Measurements from ENCODE around the gene KLF5. TPM values are rescaled to one million over a fixed set of nuclear protein-coding genes. Genes with fewer than 3 reads are reported as not detected.

KLF5 gene
- total RNA-seq, 1 donor from 2014 or later = 2.4 TPM

GRCh38 chr13:73074926-73075325 is 16.1 kb downstream of the KLF5 start:
- H3K36me3 Mint-ChIP-seq (ENCODE audit: low read depth, unreplicated experiment) = no peaks in the 10 kb centered on the region
- DNase-seq (ENCODE audit: low spot score) = no peak
- peaks cover 1% of the 10 kb centered on the region for H3K27me3 Mint-ChIP-seq (ENCODE audit: unreplicated experiment)
- H3K4me3 Mint-ChIP-seq (ENCODE audit: unreplicated experiment) = no peak overlapping the region
- TF ChIP-seq CTCF (IDR thresholded peaks at IDR 0.05; ENCODE audit: unreplicated experiment) = no peak
- H3K27ac Mint-ChIP-seq (ENCODE audit: unreplicated experiment) = no peak overlapping the region
- peaks cover 8% of the 10 kb centered on the region for H3K4me1 Mint-ChIP-seq (ENCODE audit: unreplicated experiment)
- no peaks in the 10 kb centered on the region for H3K9me3 Mint-ChIP-seq (ENCODE audit: unreplicated experiment)

DNA sequence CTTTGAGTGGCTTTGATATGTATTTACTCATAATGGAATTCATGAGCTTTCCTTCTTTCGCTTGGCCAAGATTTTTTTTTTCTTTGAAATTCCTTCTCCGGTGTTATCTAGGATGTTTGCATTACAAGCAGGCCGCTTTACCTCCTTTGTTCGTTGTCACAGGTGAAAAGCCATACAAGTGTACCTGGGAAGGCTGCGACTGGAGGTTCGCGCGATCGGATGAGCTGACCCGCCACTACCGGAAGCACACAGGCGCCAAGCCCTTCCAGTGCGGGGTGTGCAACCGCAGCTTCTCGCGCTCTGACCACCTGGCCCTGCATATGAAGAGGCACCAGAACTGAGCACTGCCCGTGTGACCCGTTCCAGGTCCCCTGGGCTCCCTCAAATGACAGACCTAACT is 16.7 kb downstream of the KLF5 start:
- Mint-ChIP-seq H3K4me1 (ENCODE audit: unreplicated experiment) (peaks cover 8% of the 10 kb centered on the region), H3K27me3 (ENCODE audit: unreplicated experiment) (no peaks in the 10 kb centered on the region), H3K36me3 (ENCODE audit: low read depth, unreplicated experiment) (no peaks in the 10 kb centered on the region), H3K4me3 (ENCODE audit: unreplicated experiment) (peak overlapping the region; percentile 16), H3K27ac (ENCODE audit: unreplicated experiment) (no peak overlapping the region), H3K9me3 (ENCODE audit: unreplicated experiment) (no peaks in the 10 kb centered on the region)
- DNase-seq (ENCODE audit: low spot score) = peak; percentile 18
- TF ChIP-seq CTCF (IDR thresholded peaks at IDR 0.05; ENCODE audit: unreplicated experiment) = no peak

DNA sequence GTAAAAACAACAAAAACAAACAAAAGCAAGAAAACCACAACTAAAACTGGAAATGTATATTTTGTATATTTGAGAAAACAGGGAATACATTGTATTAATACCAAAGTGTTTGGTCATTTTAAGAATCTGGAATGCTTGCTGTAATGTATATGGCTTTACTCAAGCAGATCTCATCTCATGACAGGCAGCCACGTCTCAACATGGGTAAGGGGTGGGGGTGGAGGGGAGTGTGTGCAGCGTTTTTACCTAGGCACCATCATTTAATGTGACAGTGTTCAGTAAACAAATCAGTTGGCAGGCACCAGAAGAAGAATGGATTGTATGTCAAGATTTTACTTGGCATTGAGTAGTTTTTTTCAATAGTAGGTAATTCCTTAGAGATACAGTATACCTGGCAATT is 17.1 kb downstream of the KLF5 start:
- Mint-ChIP-seq H3K9me3 (ENCODE audit: unreplicated experiment) (no peaks in the 10 kb centered on the region), H3K27me3 (ENCODE audit: unreplicated experiment) (no peaks in the 10 kb centered on the region), H3K4me3 (ENCODE audit: unreplicated experiment) (peak overlapping the region; percentile 16), H3K36me3 (ENCODE audit: low read depth, unreplicated experiment) (no peaks in the 10 kb centered on the region), H3K27ac (ENCODE audit: unreplicated experiment) (no peak overlapping the region), H3K4me1 (ENCODE audit: unreplicated experiment) (peaks cover 8% of the 10 kb centered on the region)
- no peak for DNase-seq (ENCODE audit: low spot score)
- no peak for TF ChIP-seq CTCF (IDR thresholded peaks at IDR 0.05; ENCODE audit: unreplicated experiment)

GRCh38 chr13:73077865-73078264 is 19.1 kb downstream of the KLF5 start:
- peaks cover 8% of the 10 kb centered on the region for H3K4me1 Mint-ChIP-seq (ENCODE audit: unreplicated experiment)
- no peak for DNase-seq (ENCODE audit: low spot score)
- H3K27me3 Mint-ChIP-seq (ENCODE audit: unreplicated experiment) = peaks cover 4% of the 10 kb centered on the region
- H3K27ac Mint-ChIP-seq (ENCODE audit: unreplicated experiment) = no peak overlapping the region
- no peak overlapping the region for H3K4me3 Mint-ChIP-seq (ENCODE audit: unreplicated experiment)
- no peaks in the 10 kb centered on the region for H3K9me3 Mint-ChIP-seq (ENCODE audit: unreplicated experiment)
- TF ChIP-seq CTCF (IDR thresholded peaks at IDR 0.05; ENCODE audit: unreplicated experiment) = no peak
- H3K36me3 Mint-ChIP-seq (ENCODE audit: low read depth, unreplicated experiment) = no peaks in the 10 kb centered on the region

GRCh38 chr13:73079359-73079758 is 20.6 kb downstream of the KLF5 start:
- TF ChIP-seq CTCF (IDR thresholded peaks at IDR 0.05; ENCODE audit: unreplicated experiment) = no peak
- Mint-ChIP-seq H3K36me3 (ENCODE audit: low read depth, unreplicated experiment) (no peaks in the 10 kb centered on the region), H3K9me3 (ENCODE audit: unreplicated experiment) (no peaks in the 10 kb centered on the region), H3K27me3 (ENCODE audit: unreplicated experiment) (peaks cover 4% of the 10 kb centered on the region), H3K4me1 (ENCODE audit: unreplicated experiment) (peaks cover 6% of the 10 kb centered on the region), H3K27ac (ENCODE audit: unreplicated experiment) (no peak overlapping the region), H3K4me3 (ENCODE audit: unreplicated experiment) (no peak overlapping the region)
- DNase-seq (ENCODE audit: low spot score) = no peak
